CD4-positive, alpha-beta T cell treated with Interleukin-12 subunit alpha and Interleukin-12 subunit beta, for 1 hour (primary cell): Measurements from ENCODE around the gene HS6ST1.

Source experiments
- DNase-seq: peaks from one replicate; pipeline ENCODE4 v3.0.0-alpha.2; 2020

The HS6ST1 gene

GRCh38 chr2:128347701-128348539, 29.3 kb upstream of the HS6ST1 start:
- no peak for DNase-seq

GRCh38 chr2:128347171-128347558, 28.5 kb upstream of the HS6ST1 start:
- no peak for DNase-seq

GRCh38 chr2:128346291-128347170, 27.9 kb upstream of the HS6ST1 start:
- DNase-seq, result no peak

GRCh38 chr2:128345436-128346165, 26.9 kb upstream of the HS6ST1 start:
- DNase-seq, result no peak

- DNase-seq, result no peak
Observed at GRCh38 chr2:128344101-128344500, 25.4 kb upstream of the HS6ST1 start.

GRCh38 chr2:128343459-128343858, 24.8 kb upstream of the HS6ST1 start:
- no peak for DNase-seq

GRCh38 chr2:128342550-128342949, 23.9 kb upstream of the HS6ST1 start:
- DNase-seq, result no peak

- DNase-seq, result no peak
Observed at GRCh38 chr2:128341621-128342020, 23.0 kb upstream of the HS6ST1 start.

- no peak for DNase-seq
Observed at GRCh38 chr2:128332091-128332634, 13.5 kb upstream of the HS6ST1 start.

- no peak for DNase-seq
Observed at GRCh38 chr2:128330583-128330982, 11.9 kb upstream of the HS6ST1 start.

GRCh38 chr2:128329607-128330006, 10.9 kb upstream of the HS6ST1 start:
- no peak for DNase-seq

GRCh38 chr2:128327180-128327964, 8.7 kb upstream of the HS6ST1 start:
- no peak for DNase-seq

GRCh38 chr2:128326346-128326745, 7.7 kb upstream of the HS6ST1 start:
- DNase-seq, result no peak

GRCh38 chr2:128325611-128326181, 7.0 kb upstream of the HS6ST1 start:
- DNase-seq, result no peak

- no peak for DNase-seq
Observed at GRCh38 chr2:128324897-128325410, 6.3 kb upstream of the HS6ST1 start.

GRCh38 chr2:128324008-128324896, 5.6 kb upstream of the HS6ST1 start:
- DNase-seq, result no peak

- DNase-seq, result no peak
Observed at GRCh38 chr2:128323555-128323931, 4.9 kb upstream of the HS6ST1 start.

GRCh38 chr2:128322715-128323554, 4.3 kb upstream of the HS6ST1 start:
- DNase-seq, result no peak
